HepG2 (cell line): ENCODE data around the gene SRD5A2. TPM values are rescaled to one million over a fixed set of nuclear protein-coding genes. Genes with fewer than 3 reads are reported as not detected.

Source experiments
- ATAC-seq: fragments of 200-7000 bp; cut with Tn5 transposase; 3 replicates; pipeline ENCODE4 v1.9.1; 2020; ENCODE audit warnings: mild to moderate bottlenecking, moderate library complexity
- BruUV-seq: library from RNA; stranded (reverse); fragments of 400-500 nt; replicated peaks from 2 replicates; lab custom pipeline; 2021; lab: Mats Ljungman, UMichigan
- CTCF ChIA-PET: fragments of 300-600 bp; formaldehyde crosslinking; extraction: SDS; loops from one replicate; lab custom pipeline; 2021; ENCODE audit warnings: low total read pairs, inconsistent platforms, low intra/inter-chr PET ratio; lab: Yijun Ruan, JAX
- POLR2A ChIA-PET: fragments of 350-600 bp; sonication (Branson Sonifier 250); formaldehyde crosslinking; loops from one replicate; lab custom pipeline; 2020; ENCODE audit warnings: antibody characterized with exemption, inconsistent platforms; lab: Yijun Ruan, JAX
- DNase-seq: peaks from one replicate; pipeline ENCODE4 v3.0.0-alpha.2; 2015; ENCODE audit warnings: low spot score
- FAIRE-seq: peaks from 3 replicates; lab custom pipeline; 2011; peaks lifted over from hg19 to GRCh38; lab: Jason Lieb, UNC
- H2AFZ ChIP-seq: one replicate; pipeline ENCODE4 v1.6.1; 2011; ENCODE audit warnings: low read length, inconsistent platforms
- H3K27ac ChIP-seq: fragments of 300-600 bp; 3 replicates; pipeline ENCODE4 v1.8.0; 2011; ENCODE audit warnings: mixed run types, mild to moderate bottlenecking, mixed read lengths, low read length, inconsistent platforms; ENCODE audit not compliant: insufficient read depth; ENCODE audit errors: extremely low read length
- H3K27me3 ChIP-seq, 2 experiments: fragments of 200-600 bp in 1 of 2; 2 replicates in 1 of 2; 3 replicates in 1 of 2; pipeline versions ENCODE4 v1.6.0 to v1.8.0; 2011; ENCODE audit warnings: low read length in 2 of 2, mild to moderate bottlenecking in 2 of 2, moderate library complexity in 2 of 2, inconsistent platforms in 1 of 2; ENCODE audit not compliant: insufficient read depth in 2 of 2, control insufficient read depth in 1 of 2
- H3K36me3 ChIP-seq, 2 experiments: fragments of 200-600 bp in 1 of 2; replicated peaks in 1 of 2; 2 replicates in 1 of 2; 3 replicates in 1 of 2; pipeline versions ENCODE4 v1.5.1 to v1.8.0; 2011; ENCODE audit warnings: low read length in 2 of 2, inconsistent platforms in 1 of 2; ENCODE audit not compliant: insufficient read depth in 2 of 2, control insufficient read depth in 1 of 2
- H3K4me1 ChIP-seq: 2 replicates; pipeline ENCODE4 v1.5.1; 2012; ENCODE audit warnings: low read length, inconsistent platforms; ENCODE audit not compliant: insufficient read depth
- H3K4me2 ChIP-seq: 2 replicates; pipeline ENCODE4 v1.6.0; 2011; ENCODE audit warnings: low read depth, low read length, inconsistent platforms
- H3K4me3 ChIP-seq, 3 experiments: fragments of 200-600 bp in 1 of 3; sonication (generic), shearing (Covaris generic) in 1 of 3; replicated peaks in 1 of 3; 2 replicates each; pipeline ENCODE4 v1.5.1; 2011 to 2016; ENCODE audit warnings: low read length in 3 of 3, inconsistent platforms in 2 of 3, low read depth in 2 of 3, mild to moderate bottlenecking in 2 of 3, control low read depth in 1 of 3, mixed read lengths in 1 of 3; ENCODE audit not compliant: insufficient read depth in 1 of 3
- H3K79me2 ChIP-seq: one replicate; pipeline ENCODE4 v1.6.1; 2011; ENCODE audit warnings: low read length, inconsistent platforms; ENCODE audit not compliant: insufficient read depth
- H3K9ac ChIP-seq: 2 replicates; pipeline ENCODE4 v1.6.0; 2011; ENCODE audit warnings: mild to moderate bottlenecking, low read depth, low read length, inconsistent platforms; ENCODE audit not compliant: insufficient read depth
- H3K9me3 ChIP-seq: 2 replicates; pipeline ENCODE4 v1.5.1; 2012; ENCODE audit warnings: mild to moderate bottlenecking, low read length
- H4K20me1 ChIP-seq: 2 replicates; pipeline ENCODE4 v1.6.0; 2011; ENCODE audit warnings: inconsistent platforms, mild to moderate bottlenecking, low read length, moderate library complexity; ENCODE audit not compliant: insufficient read depth
- CREM ChIP-seq, 2 experiments: sonication (generic) in 1 of 2; formaldehyde crosslinking in 1 of 2; IDR thresholded peaks; 2 replicates each; pipeline versions ENCODE4 v1.4.0 to v1.6.1; 2016 to 2020; ENCODE audit warnings: antibody characterized with exemption in 1 of 2, mild to moderate bottlenecking in 1 of 2, missing genetic modification reagents in 1 of 2
- KLF9 ChIP-seq: IDR thresholded peaks from 2 replicates; pipeline ENCODE4 v1.6.1; 2016; ENCODE audit warnings: low read depth
- NKX3-1 ChIP-seq: sonication (generic); formaldehyde crosslinking; IDR thresholded peaks from 2 replicates; pipeline ENCODE4 v1.5.0; 2020; ENCODE audit warnings: missing genetic modification reagents
- RARG ChIP-seq: sonication (generic); formaldehyde crosslinking; IDR thresholded peaks from 2 replicates; pipeline ENCODE4 v1.4.0; 2020; ENCODE audit warnings: low read depth, mild to moderate bottlenecking, missing genetic modification reagents
- REPIN1 ChIP-seq: sonication (generic); formaldehyde crosslinking; IDR thresholded peaks from 2 replicates; pipeline ENCODE4 v1.8.0; 2022; ENCODE audit warnings: missing genetic modification reagents, low read depth, mild to moderate bottlenecking, borderline replicate concordance
- SMAD9 ChIP-seq: sonication (generic); formaldehyde crosslinking; IDR thresholded peaks from 2 replicates; pipeline ENCODE4 v1.5.1; 2020; ENCODE audit warnings: mild to moderate bottlenecking, missing genetic modification reagents
- SNAPC2 ChIP-seq: sonication (generic); formaldehyde crosslinking; IDR thresholded peaks from 2 replicates; pipeline ENCODE4 v1.8.1; 2022; ENCODE audit warnings: mild to moderate bottlenecking, missing genetic modification reagents
- TOPORS ChIP-seq: sonication (generic); formaldehyde crosslinking; IDR thresholded peaks from 2 replicates; pipeline ENCODE4 v1.8.0; 2023; ENCODE audit warnings: mild to moderate bottlenecking, missing genetic modification reagents
- ZNF256 ChIP-seq: sonication (generic); formaldehyde crosslinking; conservative IDR thresholded peaks from 2 replicates; pipeline ENCODE4 v1.4.0; 2020; ENCODE audit warnings: missing genetic modification reagents
- ZNF503 ChIP-seq: sonication (generic); formaldehyde crosslinking; IDR thresholded peaks from 2 replicates; pipeline ENCODE4 v1.4.0; 2020; ENCODE audit warnings: missing genetic modification reagents
- WGBS: methylation state at CpG from one replicate; pipeline ENCODE4 v1.1.6; 2017; ENCODE audit warnings: low lambda C conversion rate; 5-methylcytosine and 5-hydroxymethylcytosine counted together
- in situ Hi-C: cut with HindIII; loops from 2 replicates; pipeline ENCODE4 v1.10.0; 2017; ENCODE audit warnings: low pct_unique_long_range_greater_than_20kb; ENCODE audit not compliant: extremely low pct_ligation_motif_present
- intact Hi-C: fragments of 100-400 bp; cut with micrococcal nuclease; formaldehyde crosslinking; loops from one replicate; pipeline ENCODE4 v1.10.0; 2022; ENCODE audit not compliant: unreplicated experiment
- polyA plus RNA-seq, 8 experiments: library from polyadenylated mRNA; depleted of rRNA in 3 of 8; stranded (reverse) in 7 of 8; unstranded in 1 of 8; fragments of >200 nt; fragmentation: Illumina TruSeq in 4 of 8; extraction: Trizol in 4 of 8; gene quantifications; 2 replicates each; pipeline versions ENCODE4 v1.2.1 to v1.2.3, GENCODE V29; 2011 to 2016; ENCODE audit warnings: low read depth in 4 of 8, missing spikeins in 1 of 8, mixed read lengths in 1 of 8; ENCODE audit not compliant: insufficient read depth in 1 of 8
- total RNA-seq, 5 experiments: library from RNA; depleted of rRNA; stranded (reverse); fragments of >200 nt; fragmentation: Illumina TruSeq; extraction: Trizol; gene quantifications; 2 replicates each; pipeline ENCODE4 v1.2.3, GENCODE V29; 2016; ENCODE audit warnings: low read depth in 1 of 5
- TF ChIP-seq, protein P1 (sequence below): sonication (generic); formaldehyde crosslinking; IDR thresholded peaks from 2 replicates; pipeline ENCODE4 v1.4.0; 2020; ENCODE audit warnings: missing genetic modification reagents, borderline replicate concordance
- TF ChIP-seq, protein P2 (sequence below): sonication (generic); formaldehyde crosslinking; IDR thresholded peaks from 2 replicates; pipeline ENCODE4 v1.4.0; 2020; ENCODE audit warnings: mild to moderate bottlenecking, missing genetic modification reagents
- TF ChIP-seq, protein P3 (sequence below): sonication (generic); formaldehyde crosslinking; IDR thresholded peaks from 2 replicates; pipeline ENCODE4 v1.4.0; 2020; ENCODE audit warnings: missing genetic modification reagents

Gene SRD5A2
- total and polyA plus RNA-seq, 2 of the 13 experiments (the other 11 are each of a cell fraction or from before 2014, with no cell fraction given) = 0.01 TPM; not detected in 1

DNA sequence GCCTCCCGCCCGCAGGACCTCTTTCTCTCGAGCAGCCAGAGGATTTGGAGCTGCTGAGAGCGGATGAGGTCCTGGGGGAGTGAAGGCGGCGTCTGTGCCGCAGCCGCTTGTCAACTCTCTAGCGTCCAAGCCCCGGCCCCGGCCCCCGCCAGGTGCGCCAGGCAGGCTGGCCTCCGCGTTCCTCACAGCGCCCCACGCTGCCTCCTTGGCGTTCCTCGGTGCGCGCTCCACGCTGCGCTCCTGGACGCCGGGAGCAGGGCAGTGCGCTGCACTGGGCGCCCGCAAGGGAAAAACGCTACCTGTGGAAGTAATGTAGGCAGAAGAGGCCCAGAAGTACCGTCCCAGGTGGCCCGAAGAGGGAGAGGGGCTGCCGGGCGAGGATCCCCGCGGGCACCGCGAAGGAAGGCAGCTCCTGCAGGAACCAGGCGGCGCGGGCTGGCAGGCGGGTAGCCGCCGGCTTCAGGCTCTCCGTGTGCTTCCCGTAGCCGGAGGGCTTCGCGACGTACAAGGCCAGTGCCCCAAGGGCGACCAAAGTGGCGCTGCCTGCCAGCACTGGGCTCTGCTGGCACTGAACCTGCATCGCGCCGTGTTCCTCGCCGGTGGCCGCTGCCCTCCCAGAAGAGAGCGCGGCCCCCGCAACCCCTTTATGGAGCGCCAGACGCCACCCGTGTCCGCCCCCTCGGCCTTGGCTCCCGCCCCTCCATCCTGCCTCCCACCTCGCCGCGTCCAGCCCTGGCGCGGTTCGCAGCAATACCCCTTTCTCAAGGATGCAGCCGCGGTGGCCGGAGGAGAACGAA is at the start of gene SRD5A2 (continued):
- TF ChIP-seq, protein P1, sequence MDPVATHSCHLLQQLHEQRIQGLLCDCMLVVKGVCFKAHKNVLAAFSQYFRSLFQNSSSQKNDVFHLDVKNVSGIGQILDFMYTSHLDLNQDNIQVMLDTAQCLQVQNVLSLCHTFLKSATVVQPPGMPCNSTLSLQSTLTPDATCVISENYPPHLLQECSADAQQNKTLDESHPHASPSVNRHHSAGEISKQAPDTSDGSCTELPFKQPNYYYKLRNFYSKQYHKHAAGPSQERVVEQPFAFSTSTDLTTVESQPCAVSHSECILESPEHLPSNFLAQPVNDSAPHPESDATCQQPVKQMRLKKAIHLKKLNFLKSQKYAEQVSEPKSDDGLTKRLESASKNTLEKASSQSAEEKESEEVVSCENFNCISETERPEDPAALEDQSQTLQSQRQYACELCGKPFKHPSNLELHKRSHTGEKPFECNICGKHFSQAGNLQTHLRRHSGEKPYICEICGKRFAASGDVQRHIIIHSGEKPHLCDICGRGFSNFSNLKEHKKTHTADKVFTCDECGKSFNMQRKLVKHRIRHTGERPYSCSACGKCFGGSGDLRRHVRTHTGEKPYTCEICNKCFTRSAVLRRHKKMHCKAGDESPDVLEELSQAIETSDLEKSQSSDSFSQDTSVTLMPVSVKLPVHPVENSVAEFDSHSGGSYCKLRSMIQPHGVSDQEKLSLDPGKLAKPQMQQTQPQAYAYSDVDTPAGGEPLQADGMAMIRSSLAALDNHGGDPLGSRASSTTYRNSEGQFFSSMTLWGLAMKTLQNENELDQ (CRISPR knock-in tag) = no peak
- TF ChIP-seq SMAD9 (CRISPR knock-in tag) = no peak
- TF ChIP-seq NKX3-1 (CRISPR knock-in tag) = no peak

- ChIA-PET CTCF (no interaction called here), POLR2A (no interaction called here)
- Histone ChIP-seq H3K36me3 (no peaks in the 10 kb centered on the region), H3K9me3 (peaks cover 9% of the 10 kb centered on the region), H3K4me2 (no peak overlapping the region), H3K79me2 (no peaks in the 10 kb centered on the region), H3K9ac (no peak overlapping the region), H3K27me3 (no peaks in the 10 kb centered on the region), H3K4me3 (no peak overlapping the region), H4K20me1 (no peaks in the 10 kb centered on the region), H3K4me1 (no peaks in the 10 kb centered on the region), H3K27ac (no peak overlapping the region), H2AFZ (no peak overlapping the region)
- DNase-seq = no peak
- WGBS = 1% methylated on average over 3 of the region's 3 CpGs
- in situ Hi-C loops = no loop called here
- no peak for ATAC-seq
- no peak for FAIRE-seq
- BruUV-seq = no TSS peak
- intact Hi-C loops = no loop called here
- TF ChIP-seq SNAPC2 (CRISPR knock-in tag) = no peak
- no peak for TF ChIP-seq TOPORS (CRISPR knock-in tag)
- TF ChIP-seq CREM (IDR thresholded peaks at IDR 0.05) = no peak
- no peak for TF ChIP-seq CREM (CRISPR knock-in tag; IDR thresholded peaks at IDR 0.05)
- TF ChIP-seq, protein P2, sequence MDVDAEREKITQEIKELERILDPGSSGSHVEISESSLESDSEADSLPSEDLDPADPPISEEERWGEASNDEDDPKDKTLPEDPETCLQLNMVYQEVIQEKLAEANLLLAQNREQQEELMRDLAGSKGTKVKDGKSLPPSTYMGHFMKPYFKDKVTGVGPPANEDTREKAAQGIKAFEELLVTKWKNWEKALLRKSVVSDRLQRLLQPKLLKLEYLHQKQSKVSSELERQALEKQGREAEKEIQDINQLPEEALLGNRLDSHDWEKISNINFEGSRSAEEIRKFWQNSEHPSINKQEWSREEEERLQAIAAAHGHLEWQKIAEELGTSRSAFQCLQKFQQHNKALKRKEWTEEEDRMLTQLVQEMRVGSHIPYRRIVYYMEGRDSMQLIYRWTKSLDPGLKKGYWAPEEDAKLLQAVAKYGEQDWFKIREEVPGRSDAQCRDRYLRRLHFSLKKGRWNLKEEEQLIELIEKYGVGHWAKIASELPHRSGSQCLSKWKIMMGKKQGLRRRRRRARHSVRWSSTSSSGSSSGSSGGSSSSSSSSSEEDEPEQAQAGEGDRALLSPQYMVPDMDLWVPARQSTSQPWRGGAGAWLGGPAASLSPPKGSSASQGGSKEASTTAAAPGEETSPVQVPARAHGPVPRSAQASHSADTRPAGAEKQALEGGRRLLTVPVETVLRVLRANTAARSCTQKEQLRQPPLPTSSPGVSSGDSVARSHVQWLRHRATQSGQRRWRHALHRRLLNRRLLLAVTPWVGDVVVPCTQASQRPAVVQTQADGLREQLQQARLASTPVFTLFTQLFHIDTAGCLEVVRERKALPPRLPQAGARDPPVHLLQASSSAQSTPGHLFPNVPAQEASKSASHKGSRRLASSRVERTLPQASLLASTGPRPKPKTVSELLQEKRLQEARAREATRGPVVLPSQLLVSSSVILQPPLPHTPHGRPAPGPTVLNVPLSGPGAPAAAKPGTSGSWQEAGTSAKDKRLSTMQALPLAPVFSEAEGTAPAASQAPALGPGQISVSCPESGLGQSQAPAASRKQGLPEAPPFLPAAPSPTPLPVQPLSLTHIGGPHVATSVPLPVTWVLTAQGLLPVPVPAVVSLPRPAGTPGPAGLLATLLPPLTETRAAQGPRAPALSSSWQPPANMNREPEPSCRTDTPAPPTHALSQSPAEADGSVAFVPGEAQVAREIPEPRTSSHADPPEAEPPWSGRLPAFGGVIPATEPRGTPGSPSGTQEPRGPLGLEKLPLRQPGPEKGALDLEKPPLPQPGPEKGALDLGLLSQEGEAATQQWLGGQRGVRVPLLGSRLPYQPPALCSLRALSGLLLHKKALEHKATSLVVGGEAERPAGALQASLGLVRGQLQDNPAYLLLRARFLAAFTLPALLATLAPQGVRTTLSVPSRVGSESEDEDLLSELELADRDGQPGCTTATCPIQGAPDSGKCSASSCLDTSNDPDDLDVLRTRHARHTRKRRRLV = no peak
- no peak for TF ChIP-seq ZNF256 (CRISPR knock-in tag)
- TF ChIP-seq RARG (CRISPR knock-in tag) = no peak
- TF ChIP-seq KLF9 (CRISPR knock-in tag) = no peak
- no peak for TF ChIP-seq REPIN1
- no peak for TF ChIP-seq ZNF503
- TF ChIP-seq, protein P3, sequence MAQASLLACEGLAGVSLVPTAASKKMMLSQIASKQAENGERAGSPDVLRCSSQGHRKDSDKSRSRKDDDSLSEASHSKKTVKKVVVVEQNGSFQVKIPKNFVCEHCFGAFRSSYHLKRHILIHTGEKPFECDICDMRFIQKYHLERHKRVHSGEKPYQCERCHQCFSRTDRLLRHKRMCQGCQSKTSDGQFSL (CRISPR knock-in tag) = no peak
Measured at GRCh38 chr2:31606509-31606908, 25.8 kb upstream of the SRD5A2 start.
